Measurements from ENCODE around the gene NODAL. TPM values are rescaled to one million over a fixed set of nuclear protein-coding genes. Genes with fewer than 3 reads are reported as not detected.

NODAL gene
- total RNA-seq, 4 donors from 2014 or later: not detected

DNA sequence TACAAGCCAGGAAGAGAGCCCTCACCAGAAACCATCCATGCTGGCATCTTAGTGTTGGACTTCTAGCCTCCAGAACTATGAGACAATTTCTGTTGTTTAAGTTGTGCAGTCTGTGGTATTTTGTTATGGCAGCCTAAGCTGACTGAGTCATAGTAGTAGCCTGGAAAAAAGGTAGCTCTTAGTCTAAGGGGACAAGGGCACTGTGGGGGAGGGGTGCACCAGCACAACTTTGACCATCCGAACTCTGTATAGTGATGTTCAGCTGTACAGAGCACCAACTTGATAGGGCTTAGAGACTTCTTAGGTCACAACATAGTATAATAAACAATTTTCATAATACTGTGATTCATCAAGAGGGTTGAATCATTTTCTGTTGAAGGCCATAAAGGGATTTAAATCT is 23.3 kb downstream of the NODAL start:
- in situ Hi-C loops (cut with MboI; ENCODE audit: low pct_ligation_motif_present in 1 of 4, low pct_unique_long_range_greater_than_20kb in 1 of 4, low sequenced_read_pairs in 3 of 4) (no loop called here), intact Hi-C loops (cut with DNase I; ENCODE audit: low total_unique reads) (no loop called here)
- no peak for DNase-seq
- peak overlapping the region in 1 of 4 donors; percentile 22 for H3K27ac ChIP-seq
- no peak overlapping the region for H3K4me3 ChIP-seq
- peaks cover 0 to 34% (median 17%) of the 10 kb centered on the region in 4 donors for H3K36me3 ChIP-seq
- H3K27me3 ChIP-seq: no peaks in the 10 kb centered on the region
- WGBS, 2 donors (ENCODE audit: low coverage in 1 of 2): 60 to 74% methylated on average over 1 of the region's 1 CpG
- TF ChIP-seq, protein P1, sequence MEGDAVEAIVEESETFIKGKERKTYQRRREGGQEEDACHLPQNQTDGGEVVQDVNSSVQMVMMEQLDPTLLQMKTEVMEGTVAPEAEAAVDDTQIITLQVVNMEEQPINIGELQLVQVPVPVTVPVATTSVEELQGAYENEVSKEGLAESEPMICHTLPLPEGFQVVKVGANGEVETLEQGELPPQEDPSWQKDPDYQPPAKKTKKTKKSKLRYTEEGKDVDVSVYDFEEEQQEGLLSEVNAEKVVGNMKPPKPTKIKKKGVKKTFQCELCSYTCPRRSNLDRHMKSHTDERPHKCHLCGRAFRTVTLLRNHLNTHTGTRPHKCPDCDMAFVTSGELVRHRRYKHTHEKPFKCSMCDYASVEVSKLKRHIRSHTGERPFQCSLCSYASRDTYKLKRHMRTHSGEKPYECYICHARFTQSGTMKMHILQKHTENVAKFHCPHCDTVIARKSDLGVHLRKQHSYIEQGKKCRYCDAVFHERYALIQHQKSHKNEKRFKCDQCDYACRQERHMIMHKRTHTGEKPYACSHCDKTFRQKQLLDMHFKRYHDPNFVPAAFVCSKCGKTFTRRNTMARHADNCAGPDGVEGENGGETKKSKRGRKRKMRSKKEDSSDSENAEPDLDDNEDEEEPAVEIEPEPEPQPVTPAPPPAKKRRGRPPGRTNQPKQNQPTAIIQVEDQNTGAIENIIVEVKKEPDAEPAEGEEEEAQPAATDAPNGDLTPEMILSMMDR (IDR thresholded peaks at IDR 0.05): no peak
- no peak for TF ChIP-seq POLR2A (IDR thresholded peaks at IDR 0.05)
- peak in 1 of 3 donors; percentile 6 for TF ChIP-seq POLR2AphosphoS5 (IDR thresholded peaks at IDR 0.05)
- no peak for TF ChIP-seq EP300 (IDR thresholded peaks at IDR 0.05; ENCODE audit: low read depth)
- peaks cover 0 to 3% (median 0%) of the 10 kb centered on the region in 4 donors for H3K4me1 ChIP-seq
- H3K9me3 ChIP-seq: no peaks in the 10 kb centered on the region

DNA sequence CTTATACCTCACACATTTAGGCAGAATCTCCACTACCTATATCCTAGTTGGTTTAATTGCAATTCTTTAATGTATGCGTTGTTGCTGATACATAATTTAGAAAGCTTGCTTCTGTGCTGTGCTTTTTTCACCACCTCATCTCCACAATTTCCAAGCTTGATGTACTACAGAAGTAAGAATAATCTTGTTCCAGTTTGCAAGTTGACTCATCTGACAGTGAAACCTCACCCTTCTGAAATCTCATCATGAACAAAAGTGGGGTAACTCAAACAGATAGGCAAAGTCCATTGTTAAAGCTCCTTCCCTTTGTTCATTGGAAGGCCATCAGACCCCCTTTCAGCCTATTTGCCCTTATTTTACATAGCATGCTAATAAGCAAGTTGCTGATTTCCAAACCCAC is 23.9 kb downstream of the NODAL start:
- in situ Hi-C loops (cut with MboI; ENCODE audit: low pct_ligation_motif_present in 1 of 4, low pct_unique_long_range_greater_than_20kb in 1 of 4, low sequenced_read_pairs in 3 of 4) (no loop called here), intact Hi-C loops (cut with DNase I; ENCODE audit: low total_unique reads) (no loop called here)
- H3K9me3 ChIP-seq: no peaks in the 10 kb centered on the region
- H3K4me1 ChIP-seq: peaks cover 0 to 6% (median 0%) of the 10 kb centered on the region in 4 donors
- 97 to 100% methylated on average over 1 of the region's 1 CpG for WGBS, 2 donors (ENCODE audit: low coverage in 1 of 2)
- peaks cover 0 to 28% (median 14%) of the 10 kb centered on the region in 4 donors for H3K36me3 ChIP-seq
- no peaks in the 10 kb centered on the region for H3K27me3 ChIP-seq
- no peak overlapping the region for H3K27ac ChIP-seq
- H3K4me3 ChIP-seq: no peak overlapping the region
- DNase-seq: no peak
- TF ChIP-seq EP300 (IDR thresholded peaks at IDR 0.05; ENCODE audit: low read depth) (no peak), POLR2AphosphoS5 (IDR thresholded peaks at IDR 0.05) (no peak), POLR2A (IDR thresholded peaks at IDR 0.05) (no peak)
- TF ChIP-seq, protein P1 (IDR thresholded peaks at IDR 0.05): no peak

DNA sequence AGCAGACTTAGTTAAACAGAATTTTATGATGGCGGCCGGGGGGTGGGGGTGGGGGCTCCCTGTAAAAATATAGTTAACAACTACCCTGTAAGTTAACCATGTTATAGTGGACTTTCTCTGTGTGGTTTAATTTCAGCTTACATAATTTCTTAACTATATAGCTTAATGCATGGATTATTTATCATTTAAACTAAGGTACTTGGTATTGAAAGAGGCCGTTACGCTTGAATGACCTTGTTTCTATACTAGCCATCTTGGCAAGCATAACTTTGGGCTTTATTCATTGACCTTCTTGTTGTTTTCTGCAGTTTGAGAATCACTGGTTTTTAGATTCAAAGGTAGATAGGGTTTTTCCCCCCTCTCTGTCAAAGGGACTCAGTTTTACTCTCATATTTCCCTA is 29.1 kb downstream of the NODAL start:
- no peak overlapping the region for H3K27ac ChIP-seq
- in situ Hi-C loops (cut with MboI; ENCODE audit: low pct_ligation_motif_present in 1 of 4, low pct_unique_long_range_greater_than_20kb in 1 of 4, low sequenced_read_pairs in 3 of 4): no loop called here
- WGBS, 2 donors (ENCODE audit: low coverage in 1 of 2): 69 to 96% methylated on average over 2 to 4 of the region's 4 CpGs
- intact Hi-C loops (cut with DNase I; ENCODE audit: low total_unique reads): no loop called here
- H3K27me3 ChIP-seq: no peaks in the 10 kb centered on the region
- H3K9me3 ChIP-seq: no peaks in the 10 kb centered on the region
- no peaks in the 10 kb centered on the region for H3K36me3 ChIP-seq
- H3K4me3 ChIP-seq: no peak overlapping the region
- TF ChIP-seq EP300 (IDR thresholded peaks at IDR 0.05; ENCODE audit: low read depth) (no peak), POLR2AphosphoS5 (IDR thresholded peaks at IDR 0.05) (no peak)
- H3K4me1 ChIP-seq: peaks cover 0 to 46% (median 26%) of the 10 kb centered on the region in 4 donors
- no peak for DNase-seq

DNA sequence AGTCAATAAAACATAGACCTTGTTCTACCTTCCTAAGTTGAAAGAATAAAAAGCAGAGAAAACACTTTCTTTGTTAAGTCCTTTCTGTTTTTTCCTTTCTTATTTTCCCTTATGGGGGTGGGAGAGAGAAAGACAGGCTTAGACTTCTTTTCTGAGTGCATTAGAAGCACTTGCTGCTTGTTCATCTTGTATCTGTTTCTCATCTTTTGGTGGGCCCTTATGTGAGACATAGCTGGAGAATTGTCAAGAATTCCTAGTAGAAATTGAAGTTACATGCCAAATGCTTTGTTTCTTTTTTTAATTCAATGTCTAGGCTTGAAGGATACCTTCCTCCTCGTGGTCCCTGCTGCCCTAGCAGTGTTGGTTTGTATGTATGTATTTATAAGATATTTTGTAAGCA is 30.9 kb downstream of the NODAL start:
- Histone ChIP-seq H3K36me3 (no peaks in the 10 kb centered on the region), H3K27ac (peak overlapping the region; percentile 2 to 73 (median 22)), H3K4me1 (peaks cover 6 to 59% (median 39%) of the 10 kb centered on the region in 4 donors), H3K9me3 (no peaks in the 10 kb centered on the region), H3K4me3 (no peak overlapping the region), H3K27me3 (no peaks in the 10 kb centered on the region)
- 47 to 56% methylated on average over 1 of the region's 1 CpG for WGBS, 2 donors (ENCODE audit: low coverage in 1 of 2)
- intact Hi-C loops (cut with DNase I; ENCODE audit: low total_unique reads): no loop called here
- DNase-seq: no peak
- TF ChIP-seq POLR2A (IDR thresholded peaks at IDR 0.05) (no peak), POLR2AphosphoS5 (IDR thresholded peaks at IDR 0.05) (no peak), EP300 (IDR thresholded peaks at IDR 0.05; ENCODE audit: low read depth) (no peak)
- TF ChIP-seq, protein P1 (IDR thresholded peaks at IDR 0.05): no peak
- in situ Hi-C loops (cut with MboI; ENCODE audit: low pct_ligation_motif_present in 1 of 4, low pct_unique_long_range_greater_than_20kb in 1 of 4, low sequenced_read_pairs in 3 of 4): no loop called here

DNA sequence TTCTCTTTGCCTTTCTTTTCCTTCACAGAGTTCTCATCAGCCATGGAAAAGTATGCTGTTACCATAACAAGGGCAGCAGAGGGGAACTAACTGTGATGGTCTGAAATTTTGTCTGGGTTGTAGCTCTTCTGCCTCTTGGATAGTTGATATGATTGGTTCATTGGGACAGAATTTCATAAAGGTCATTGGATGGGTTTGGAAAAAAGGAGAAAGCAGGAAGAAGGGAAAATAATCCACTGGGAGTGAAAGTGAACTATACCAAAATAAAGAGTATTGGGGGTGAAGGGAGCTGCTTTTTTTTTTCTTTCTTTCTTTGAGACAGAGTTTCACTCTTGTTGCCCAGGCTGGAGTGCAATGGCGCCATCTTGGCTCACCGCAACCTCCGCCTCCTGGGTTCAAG is 31.7 kb downstream of the NODAL start:
- intact Hi-C loops (cut with DNase I; ENCODE audit: low total_unique reads): no loop called here
- H3K4me3 ChIP-seq: no peak overlapping the region
- peak overlapping the region; percentile 2 to 73 (median 22) for H3K27ac ChIP-seq
- DNase-seq: no peak
- no peaks in the 10 kb centered on the region for H3K9me3 ChIP-seq
- no peaks in the 10 kb centered on the region for H3K36me3 ChIP-seq
- in situ Hi-C loops (cut with MboI; ENCODE audit: low pct_ligation_motif_present in 1 of 4, low pct_unique_long_range_greater_than_20kb in 1 of 4, low sequenced_read_pairs in 3 of 4): no loop called here
- WGBS, 2 donors (ENCODE audit: low coverage in 1 of 2): 95 to 100% methylated on average over 3 of the region's 3 CpGs
- H3K27me3 ChIP-seq: no peaks in the 10 kb centered on the region
- TF ChIP-seq EP300 (IDR thresholded peaks at IDR 0.05; ENCODE audit: low read depth) (no peak), POLR2A (IDR thresholded peaks at IDR 0.05) (no peak), POLR2AphosphoS5 (IDR thresholded peaks at IDR 0.05) (no peak)
- TF ChIP-seq, protein P1 (IDR thresholded peaks at IDR 0.05): no peak
- H3K4me1 ChIP-seq: peaks cover 6 to 61% (median 40%) of the 10 kb centered on the region in 4 donors
